Activated CD8-positive, alpha-beta memory T cell treated with anti-CD3 and anti-CD28 coated beads, Interleukin-2, amount 50 U/mL, for 1 hour (primary cell): ENCODE data around the gene RXFP4.
"Not testable (repeated sequence)": the region's sequence is repeated elsewhere in the genome, so short reads cannot be mapped to it uniquely, and the experiment has no call there.

Experiments
- DNase-seq: peaks from one replicate; pipeline ENCODE4 v3.0.0-alpha.2; 2020; ENCODE audit errors: extremely low read depth

The RXFP4 gene, protein sequence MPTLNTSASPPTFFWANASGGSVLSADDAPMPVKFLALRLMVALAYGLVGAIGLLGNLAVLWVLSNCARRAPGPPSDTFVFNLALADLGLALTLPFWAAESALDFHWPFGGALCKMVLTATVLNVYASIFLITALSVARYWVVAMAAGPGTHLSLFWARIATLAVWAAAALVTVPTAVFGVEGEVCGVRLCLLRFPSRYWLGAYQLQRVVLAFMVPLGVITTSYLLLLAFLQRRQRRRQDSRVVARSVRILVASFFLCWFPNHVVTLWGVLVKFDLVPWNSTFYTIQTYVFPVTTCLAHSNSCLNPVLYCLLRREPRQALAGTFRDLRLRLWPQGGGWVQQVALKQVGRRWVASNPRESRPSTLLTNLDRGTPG

DNA sequence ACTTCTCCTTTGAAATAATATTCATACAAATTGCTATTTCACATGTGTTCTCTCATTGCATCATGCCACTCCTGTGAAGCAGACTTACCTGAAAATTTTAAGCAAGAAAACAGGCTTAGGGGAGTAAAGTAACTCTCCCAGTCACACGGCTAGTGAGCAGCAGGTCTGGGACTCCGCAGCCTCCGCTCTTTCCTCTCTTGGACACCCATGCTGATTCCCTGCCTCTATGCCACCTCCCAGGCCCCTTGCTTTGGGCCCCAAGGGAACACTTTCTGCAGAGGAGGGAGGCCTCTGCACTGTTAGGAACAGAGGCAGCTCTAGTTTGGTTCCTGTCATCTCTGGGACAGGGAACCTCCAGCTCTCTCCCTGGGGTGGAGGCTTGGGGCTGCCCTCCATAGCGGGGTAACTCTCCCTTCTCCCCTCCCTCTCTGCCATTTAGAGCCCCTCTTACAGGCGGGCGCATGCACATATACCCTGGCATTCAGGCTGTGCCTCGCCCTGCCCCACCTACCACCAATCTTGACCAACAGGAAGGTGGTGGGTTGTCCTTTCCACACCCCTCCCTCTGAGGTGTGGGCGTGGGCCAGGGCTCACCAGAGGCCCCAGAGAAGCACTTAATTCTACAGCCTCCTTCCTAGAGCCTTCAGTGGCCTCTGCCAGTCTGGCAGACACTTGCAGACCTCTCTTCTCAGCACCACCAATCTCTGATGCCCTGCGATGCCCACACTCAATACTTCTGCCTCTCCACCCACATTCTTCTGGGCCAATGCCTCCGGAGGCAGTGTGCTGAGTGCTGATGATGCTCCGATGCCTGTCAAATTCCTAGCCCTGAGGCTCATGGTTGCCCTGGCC, at the start of gene RXFP4:
Gene RXFP4, plus strand, starts transcription at position 646 of the 852 bp plus-strand sequence. Its CDS starts 72 bp downstream, at position 718.
- no peak for DNase-seq

DNA sequence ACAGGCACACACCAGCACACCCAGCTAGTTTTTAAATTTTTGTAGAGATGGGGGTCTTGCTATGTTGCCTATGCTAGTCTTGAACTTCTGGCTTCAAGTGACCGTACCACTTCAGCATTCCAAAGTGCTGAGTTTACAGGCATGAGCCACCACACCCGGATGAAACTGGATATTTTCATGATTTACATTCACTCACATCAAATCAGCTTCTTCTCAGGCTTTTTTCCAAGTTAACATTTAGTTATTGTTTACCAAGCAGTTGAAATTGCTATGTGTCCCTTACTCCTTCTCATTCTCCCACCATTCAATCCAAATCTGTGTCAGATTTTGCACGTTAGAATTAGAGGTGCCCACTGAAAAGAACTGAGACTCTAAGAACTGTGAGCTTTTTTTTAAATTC, 48.6 kb upstream of the RXFP4 start:
- no peak for DNase-seq

DNA sequence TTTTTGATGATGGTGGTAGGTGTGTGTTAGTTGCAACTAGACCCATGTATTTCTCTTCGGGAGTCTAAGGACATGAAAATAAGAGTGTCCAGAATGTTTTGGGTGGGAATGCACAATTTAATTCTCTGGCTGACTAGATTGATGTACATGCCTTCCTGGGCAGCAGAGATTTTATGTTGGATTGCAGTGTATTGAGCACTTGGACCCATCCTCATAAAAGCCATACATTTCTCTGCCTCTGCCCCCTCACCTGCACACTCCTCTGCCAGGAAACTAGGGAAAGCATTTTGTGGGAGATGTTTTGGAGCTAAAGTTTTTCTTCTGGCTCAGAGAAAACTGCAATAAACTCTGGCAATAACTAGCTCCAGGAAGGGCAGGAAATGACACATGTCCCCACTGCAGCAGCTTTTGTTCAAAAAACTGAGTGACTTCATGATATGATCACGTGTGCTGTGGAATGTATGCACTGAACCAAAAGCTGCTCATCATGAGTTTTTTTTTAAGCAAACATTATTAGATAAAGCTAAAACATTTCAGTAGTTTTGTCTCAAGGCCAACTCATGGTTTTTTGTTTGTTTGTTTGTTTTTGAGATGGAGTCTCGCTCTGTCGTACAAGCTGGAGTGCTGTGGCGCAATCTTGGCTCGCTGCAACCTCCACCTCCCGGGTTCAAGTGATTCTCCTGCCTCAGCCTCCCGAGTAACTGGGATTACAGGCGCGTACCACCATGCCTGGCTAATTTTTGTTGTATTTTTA, 47.9 kb upstream of the RXFP4 start:
- no peak for DNase-seq

DNA sequence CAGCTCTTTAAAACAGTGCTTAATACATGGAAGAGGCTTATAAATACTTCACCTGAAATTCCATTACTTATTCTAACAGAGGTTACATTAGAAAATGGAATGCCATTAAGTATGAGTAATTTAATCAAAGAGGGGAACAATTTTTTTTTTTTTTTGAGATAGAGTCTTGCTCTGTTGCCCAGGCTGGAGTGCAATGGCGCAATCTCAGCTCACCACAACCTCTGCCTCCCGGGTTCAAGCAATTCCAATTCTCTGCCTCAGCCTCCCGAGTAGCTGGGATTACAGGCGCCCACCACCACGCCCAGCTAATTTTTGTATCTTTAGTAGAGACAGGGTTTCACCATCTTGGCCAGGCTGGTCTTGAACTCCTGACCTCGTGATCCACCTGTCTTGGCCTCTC, 45.8 kb upstream of the RXFP4 start:
- DNase-seq = not testable (repeated sequence)

DNA sequence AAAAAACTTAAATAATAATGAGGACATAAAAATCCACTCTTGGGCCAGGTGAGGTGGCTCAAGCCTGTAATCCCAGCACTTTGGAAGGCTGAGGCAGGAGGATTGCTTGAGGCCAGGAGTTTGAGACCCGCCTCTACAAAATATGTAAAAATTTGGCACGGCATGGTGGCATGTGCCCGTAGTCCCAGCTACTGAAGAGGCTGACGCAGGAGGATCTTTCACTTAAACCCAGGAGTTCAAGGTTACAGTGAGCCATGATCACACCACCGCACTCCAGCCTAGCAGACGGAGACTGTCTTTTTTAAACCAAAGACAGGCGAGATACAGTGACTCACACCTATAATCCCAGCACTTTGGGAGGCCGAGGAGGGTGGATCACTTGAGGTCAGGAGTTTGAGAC, 45.0 kb upstream of the RXFP4 start:
- not testable (repeated sequence) for DNase-seq

DNA sequence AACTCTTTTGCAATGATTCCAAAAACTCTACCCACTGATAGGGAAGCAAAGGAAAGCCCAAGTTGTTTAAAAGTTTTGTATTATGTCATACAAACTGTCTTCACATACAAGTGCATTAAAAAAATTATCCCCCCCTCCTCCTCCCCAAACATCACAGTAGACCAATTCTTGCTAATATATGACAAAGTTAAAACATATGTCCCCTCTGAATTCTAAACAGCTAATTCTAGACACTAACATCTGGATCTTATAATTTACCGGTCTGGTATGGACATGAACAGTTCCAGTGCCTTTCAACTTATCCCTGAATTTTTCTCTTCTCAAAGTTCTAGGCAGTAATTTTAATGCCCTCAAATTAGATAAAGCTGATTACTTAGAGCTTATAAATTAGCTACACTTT, 43.7 kb upstream of the RXFP4 start:
- DNase-seq = no peak

DNA sequence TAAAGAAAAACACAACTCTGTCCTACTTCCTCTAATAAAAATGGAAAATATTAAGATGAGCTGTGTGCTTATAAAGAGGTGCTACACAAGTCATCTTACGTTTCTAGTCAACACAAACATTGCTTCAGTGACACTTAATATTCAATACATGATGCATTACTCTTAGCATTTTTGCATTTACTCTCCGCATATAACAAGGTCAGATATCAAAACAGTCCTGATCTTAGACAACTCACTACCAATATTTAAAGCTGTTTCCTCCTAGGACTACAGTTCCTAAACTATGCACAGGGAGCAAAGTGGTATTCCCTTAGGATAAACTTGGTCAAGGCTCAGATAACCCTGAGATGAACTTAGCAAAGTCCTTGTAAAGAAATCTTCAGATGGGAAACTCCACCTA, 42.5 kb upstream of the RXFP4 start:
- no peak for DNase-seq

DNA sequence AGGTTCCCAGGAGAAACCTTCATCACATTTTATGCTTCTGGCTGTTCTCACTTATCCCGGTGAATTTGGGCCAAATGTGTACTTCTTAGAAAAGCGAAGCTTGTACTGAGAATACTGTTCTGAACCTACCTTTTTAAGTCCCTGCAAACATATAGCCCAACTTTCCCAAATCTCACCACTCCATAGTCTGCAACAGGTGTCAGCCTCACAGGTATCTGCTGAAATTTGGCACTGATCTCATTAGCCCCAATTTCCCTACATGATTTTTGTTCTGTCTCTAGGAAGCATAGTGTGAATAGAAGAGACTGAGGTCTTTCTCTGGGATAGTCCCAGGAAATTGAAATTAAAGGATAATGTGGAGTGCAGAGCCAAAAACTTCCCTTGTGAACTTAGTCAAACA, 41.8 kb upstream of the RXFP4 start:
- DNase-seq = no peak

DNA sequence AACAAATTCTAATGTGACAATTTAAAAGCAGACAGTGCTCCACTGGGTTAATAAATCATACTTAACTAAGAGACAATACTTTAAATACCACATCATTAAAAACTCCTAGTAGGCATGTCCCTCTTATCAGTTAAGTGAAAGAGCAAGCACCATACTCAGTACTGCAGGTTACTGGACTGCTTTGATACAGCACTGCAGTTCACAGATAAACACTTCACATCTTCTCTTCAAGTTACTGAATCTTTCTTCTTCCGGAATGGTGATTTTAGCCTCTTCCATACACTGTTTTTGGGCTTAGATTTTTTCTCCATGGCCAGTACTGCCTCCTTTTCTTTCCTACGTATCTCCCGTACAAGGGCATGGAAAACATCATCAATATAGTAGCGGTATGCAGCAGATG, 41.3 kb upstream of the RXFP4 start:
- DNase-seq = no peak

DNA sequence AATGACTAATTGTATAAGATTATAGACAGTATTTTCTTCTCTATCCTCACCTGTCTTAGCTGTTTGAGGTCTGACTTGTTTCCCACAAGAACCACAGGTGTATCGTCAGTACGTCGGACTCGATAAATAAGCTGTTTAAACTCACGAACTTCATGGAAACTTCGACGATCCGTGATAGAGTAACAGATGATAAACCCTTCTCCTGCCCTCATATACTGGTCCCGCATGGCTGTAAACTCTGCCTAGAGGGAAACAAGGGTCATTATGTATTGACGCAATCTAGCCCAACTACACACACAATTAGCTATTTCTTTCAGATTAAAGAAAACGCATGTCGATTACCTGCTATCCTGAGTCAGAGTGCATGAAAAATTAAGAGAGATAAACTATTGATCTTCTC, 37.2 kb upstream of the RXFP4 start:
- DNase-seq = no peak

DNA sequence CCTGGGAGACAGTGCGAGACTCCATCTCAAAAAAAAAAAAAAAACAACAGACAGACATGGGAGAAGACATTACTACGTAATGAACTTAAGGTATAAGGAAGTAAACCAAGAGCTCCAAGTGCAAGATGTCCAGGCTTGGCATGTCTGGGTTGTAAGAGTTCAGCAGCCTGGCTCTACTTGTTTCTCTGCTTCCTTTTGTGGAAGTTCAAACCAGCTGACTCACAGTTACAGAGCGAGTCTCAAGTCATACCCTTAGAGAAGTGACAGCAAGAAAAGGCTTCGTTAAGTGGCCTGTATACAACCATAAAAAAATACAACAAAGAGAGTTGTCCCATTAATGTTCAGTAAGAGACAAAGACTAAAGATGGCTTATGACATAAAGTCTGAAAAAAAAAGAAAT, 31.5 kb upstream of the RXFP4 start:
- DNase-seq = no peak

DNA sequence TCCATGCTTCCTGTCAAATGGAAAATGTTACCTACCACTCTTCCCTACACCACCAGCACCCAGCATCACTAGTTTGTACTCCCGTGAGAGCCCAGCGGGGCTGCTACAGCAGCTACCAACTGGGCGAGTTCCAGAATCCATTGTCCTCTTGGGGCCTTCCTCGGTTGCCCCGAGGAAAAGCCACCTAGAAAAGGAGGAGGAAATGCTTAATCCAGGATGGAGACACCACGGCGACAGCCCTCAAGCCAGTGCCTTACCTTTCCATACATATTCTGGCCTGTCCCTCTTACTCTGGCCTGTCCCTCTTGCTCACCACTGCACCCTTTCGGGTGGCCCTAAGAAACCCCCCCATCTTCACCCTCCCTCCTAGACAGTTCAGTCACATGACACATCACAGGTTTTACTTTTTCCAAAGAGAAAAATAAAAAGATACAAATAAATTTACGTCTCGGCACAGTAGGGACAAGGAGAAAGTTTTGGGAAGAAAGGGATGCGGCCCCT, 30.8 kb upstream of the RXFP4 start:
- no peak for DNase-seq

DNA sequence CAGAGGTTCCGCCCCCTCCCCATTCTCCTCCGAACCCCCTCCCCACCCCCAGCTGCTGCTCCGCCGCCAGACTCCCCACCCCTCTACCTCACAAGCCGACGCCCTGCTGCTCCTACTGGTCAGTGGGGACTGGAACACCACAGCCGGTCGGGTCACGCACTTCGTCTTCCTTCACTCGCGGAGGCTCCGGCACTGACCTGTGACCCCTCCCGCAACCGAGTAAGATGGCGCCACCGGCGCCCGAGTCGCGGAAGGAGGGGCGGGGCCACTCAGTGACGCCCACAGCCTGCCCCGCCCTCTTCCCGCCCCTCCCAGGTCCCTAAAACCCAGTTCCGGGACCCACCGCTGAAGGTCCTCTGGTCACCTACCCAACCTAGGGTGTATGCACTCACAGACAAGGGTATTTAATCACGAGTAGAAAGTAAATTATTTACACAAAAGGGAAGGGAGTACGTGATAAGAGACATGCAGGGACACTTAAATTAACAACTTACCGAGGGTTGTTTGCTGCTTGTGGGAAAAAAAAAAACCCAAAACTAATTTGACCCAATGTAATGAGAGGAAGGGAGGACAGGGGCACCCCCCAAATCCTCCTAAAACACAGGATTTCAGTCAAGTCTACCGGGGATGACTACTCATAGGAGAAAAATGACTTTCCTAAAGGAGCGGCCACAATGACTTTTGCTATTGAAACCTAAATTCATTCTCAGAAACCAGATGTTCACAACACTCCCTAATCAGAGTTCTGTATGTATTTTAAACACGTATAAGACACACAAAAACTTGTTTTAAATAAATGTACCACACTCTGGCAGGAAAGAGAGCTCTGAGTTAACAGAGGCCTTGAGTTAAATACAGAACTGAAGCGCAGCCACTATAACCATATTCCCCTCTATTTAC, 30.0 kb upstream of the RXFP4 start, which contains the start of gene RIT1:
Gene RIT1, minus strand, starts transcription at position 194 of the 900 bp plus-strand sequence. CDS start 588 bp downstream, outside the sequence.
- peak; percentile 57 for DNase-seq

DNA sequence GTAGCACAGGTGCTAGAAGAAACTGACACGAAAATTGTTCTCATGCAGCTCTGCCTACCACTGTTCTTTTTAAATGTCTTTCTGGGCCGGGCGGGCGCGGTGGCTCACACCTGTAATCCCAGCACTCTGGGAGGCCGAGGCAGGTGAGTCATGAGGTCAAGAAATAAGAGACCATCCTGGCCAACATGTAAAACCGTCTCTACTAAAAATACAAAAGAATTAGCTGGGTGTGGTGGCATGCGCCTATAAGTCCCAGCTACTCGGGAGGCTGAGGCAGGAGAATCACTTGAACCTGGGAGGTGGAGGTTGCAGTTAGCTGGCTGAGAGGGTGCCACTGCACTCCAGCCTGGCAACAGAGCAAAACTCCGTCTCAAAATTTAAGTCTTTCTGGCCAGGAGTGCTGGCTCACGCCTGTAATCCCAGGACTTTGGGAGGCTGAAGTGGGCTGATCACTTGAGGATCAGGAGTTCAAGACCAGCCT, 29.3 kb upstream of the RXFP4 start:
- no peak for DNase-seq

DNA sequence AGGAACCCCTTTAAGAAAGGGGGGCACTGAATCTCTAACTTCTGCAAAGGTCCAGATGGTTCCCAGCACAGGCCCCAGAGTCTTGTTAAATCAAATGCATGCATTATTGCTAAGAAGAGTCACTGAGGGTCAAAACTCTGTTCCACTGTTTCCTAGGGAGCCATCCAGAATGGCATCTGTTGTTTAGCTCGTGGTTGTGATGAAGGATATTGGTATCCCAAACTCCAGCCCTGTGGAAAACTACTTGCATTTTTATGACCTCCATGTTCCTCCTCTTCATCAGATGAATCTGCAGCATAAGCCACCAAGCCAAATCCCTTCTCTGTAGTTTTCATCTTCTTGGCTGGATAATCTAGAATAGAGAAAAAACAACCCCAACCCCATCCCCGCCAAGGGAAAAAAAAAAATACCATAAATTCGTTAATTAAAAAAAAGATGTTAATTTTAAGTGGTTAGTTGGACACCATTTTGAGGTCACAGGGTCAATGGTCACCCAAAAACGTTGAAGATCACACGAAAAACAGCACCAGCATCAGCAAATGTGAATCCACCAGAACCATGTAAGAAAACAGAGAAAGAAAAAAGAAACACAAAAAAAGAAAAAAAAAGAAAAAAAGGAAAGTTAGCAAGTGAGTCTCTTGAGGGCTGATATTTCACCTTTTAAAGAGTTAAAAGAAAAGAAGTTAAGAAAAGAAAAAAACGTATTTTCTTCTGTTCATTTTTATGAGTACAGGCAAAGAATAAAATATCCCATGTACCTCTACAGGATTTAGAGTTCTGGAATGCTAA, 27.3 kb upstream of the RXFP4 start:
- no peak for DNase-seq

DNA sequence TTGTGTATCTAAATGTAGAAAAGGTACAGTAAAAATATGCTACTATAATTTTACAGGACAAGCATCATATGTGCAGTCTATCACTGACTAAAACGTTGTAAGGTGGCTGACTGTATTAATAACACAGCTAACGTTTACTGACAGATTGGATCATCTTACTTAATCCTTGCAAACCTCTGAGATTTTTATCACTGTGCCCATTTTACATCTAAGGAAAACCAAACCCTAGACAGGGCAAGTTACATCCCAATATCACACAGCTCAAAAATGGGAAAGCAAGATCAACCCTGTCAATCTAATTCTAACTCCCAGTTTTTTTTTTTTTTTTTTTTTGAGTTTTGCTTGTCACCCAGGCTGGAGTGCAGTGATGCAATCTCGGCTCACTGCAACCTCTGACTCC, 22.8 kb upstream of the RXFP4 start:
- no peak for DNase-seq

DNA sequence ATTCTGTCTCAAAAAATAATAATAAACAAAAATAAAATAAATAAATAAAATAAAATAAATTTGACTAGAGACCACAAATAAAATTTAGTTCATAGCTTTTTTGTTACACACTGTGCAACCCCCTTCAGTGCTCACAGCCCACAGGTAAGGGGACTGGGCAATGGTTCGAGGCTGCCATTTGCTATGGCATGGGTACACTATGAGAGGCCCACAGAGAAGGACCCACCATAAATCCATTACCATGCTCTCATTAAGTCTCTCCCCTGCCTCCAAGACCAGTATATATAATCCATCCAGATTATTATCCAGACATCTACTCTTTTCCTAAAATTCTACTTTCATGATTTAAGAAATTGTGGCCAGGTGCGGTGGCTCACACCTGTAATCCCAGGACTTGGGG, 21.6 kb upstream of the RXFP4 start:
- no peak for DNase-seq

DNA sequence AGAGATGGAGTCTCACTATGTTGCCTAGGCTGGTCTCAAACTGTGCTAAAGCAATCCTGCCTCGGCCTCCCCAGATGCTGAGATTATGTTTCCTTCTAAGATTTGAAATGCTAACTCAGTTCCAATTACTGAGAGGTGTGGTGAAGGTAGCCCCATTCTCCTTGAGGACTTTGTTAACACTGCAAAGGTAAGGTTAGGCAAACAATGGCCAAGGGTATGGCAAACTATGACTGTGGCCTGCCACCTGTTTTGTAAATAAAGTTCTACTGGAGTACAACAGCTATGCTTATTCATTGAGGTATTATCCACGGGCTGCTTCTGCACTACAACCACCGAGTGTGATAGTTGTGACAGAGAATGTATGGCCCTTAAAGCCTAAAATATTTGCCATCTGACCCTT, 20.7 kb upstream of the RXFP4 start:
- no peak for DNase-seq

DNA sequence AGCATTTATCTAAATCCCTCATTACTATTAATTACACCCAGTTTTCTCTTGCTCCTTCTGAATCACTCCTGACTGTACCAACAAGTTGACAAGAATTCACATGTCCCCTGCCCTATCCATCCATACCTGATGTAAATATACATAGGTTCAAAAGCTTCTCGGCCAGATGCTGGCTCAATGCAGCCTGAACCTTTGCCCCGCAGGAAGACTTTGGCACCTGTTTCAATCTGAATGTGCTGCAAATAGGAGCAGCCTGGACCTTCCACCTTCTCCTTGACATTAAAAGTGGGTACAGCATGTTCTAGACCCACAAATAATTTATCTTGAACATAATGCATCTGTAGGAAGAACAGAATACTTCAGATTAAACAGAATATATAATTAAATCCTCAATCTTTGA, 15.9 kb upstream of the RXFP4 start:
- no peak for DNase-seq

DNA sequence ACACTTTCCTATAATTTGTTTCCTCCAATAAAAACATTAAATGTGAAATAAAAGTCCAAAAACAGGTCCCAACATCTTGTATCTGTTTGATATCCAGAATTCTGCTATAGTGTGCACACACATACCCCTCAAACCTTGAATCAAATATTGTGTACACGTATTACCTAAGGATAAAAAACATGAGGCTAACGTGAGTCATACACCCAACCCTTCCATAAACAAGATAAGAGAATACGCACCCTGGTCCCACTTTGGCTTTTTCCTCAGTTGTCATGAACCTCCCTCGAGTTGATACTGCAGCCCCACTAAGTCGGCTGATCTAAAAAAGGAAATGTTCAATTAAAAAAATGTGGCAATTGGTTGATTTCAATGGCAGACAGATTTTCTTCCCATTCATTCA, 12.4 kb upstream of the RXFP4 start:
- DNase-seq = no peak
